GM18907 (cell line): ENCODE results near the gene MAOB.

Experiments used
- ATAC-seq: cut with Tn5 transposase; IDR thresholded peaks from one replicate; pipeline ENCODE4 v1.9.1; 2021; ENCODE audit warnings: mild to moderate bottlenecking, moderate library complexity; ENCODE audit not compliant: unreplicated experiment

Gene MAOB

GRCh38 chrX:43718956-43719355 lies 163.3 kb downstream of the MAOB start:
- no peak for ATAC-seq

DNA sequence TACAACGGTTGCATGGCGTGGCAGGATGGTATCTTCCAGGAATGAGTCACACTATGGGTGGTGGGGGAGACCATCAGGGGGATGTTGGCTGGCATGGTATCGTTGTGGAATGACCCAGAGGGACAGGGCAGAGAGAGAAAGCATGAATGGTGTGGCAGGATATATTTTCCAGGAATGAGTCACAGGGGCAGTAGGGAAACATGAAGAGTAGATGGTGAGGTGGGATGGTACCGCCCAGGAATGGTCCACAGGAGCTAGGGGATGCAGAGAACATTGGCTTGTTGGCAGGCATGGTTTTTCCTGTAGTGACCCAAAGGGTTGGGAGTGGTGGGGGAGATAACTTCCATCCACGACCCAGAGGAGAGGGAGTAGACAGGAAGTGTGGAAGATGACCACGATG lies 163.7 kb downstream of the MAOB start:
- no peak for ATAC-seq

DNA sequence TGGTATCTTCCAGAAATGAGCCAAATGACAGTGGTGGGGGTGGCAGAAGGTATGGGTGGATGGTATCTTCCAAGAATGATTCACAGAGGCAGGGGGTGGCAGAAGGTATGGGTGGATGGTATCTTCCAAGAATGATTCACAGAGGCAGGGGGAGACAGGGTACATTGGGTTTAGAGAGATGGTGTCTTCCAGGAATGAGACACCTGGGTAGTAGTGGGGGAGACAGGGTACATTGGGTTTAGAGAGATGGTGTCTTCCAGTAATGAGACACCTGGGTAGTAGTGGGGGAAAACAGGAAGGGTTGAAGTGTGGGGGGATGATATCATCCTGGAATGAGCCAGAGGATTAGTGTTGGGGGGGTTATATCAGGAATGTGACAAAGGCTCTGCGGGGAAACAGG lies 164.2 kb downstream of the MAOB start:
- no peak for ATAC-seq

DNA sequence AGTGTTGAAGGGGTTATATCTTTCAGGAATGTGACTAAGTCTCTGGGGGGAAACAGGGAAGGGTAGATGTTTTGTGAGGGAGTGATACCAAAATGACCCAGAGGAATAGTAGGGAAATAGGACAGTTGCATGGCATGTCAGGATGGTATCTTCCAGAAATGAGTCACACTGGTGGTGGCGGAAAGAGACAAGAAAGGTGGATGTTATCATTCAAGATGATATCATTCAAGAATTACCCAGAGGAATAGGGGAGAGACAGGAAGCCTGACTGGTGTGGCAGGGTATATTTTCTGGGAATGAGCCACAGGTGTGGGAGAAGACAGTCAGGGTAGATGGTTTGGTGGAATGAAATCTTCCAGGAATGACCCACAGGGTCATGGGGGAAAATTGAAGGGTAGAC lies 165.1 kb downstream of the MAOB start:
- no peak for ATAC-seq

GRCh38 chrX:43716696-43717095 lies 165.6 kb downstream of the MAOB start:
- no peak for ATAC-seq
